Measurements from ENCODE around the gene GOPC.

The GOPC gene

GRCh38 chr6:117595099-117595923, 7.0 kb downstream of the GOPC start:
- no peak for DNase-seq

DNA sequence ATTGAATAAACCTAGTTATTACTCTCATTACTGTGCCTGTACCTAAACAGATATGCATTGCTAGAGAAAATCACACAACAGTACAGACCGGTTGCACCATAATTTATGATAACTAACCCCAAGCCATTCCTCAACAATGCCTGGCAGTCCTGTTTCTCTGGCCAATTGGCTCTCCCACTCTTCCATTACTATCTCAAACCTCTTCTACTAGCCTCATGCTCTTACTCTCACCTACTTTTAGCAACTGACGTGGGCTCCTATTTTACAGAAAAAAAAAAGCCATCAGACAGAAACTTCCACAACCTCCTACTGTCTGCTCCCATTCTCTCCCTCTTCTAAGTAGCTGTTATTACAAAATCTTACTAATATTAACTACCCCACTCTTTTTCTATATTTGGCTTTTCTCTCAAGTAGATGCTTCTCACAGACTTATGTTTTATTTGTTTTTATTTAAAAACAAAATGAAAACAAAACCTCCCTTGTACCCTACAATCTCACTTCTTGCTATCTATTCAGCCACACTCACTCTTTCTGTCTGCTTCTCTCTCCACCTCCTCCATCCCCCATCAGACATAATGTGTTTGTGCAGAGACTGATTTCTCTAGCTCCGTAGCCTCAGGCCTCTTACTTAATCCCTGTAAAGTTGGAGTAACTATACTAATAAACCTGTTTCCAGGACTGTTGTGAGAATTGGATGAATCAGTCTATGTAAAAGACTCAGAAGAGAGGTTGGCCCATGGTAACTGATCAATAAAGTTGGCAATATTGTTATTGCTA, 9.1 kb downstream of the GOPC start:
- no peak for DNase-seq

DNA sequence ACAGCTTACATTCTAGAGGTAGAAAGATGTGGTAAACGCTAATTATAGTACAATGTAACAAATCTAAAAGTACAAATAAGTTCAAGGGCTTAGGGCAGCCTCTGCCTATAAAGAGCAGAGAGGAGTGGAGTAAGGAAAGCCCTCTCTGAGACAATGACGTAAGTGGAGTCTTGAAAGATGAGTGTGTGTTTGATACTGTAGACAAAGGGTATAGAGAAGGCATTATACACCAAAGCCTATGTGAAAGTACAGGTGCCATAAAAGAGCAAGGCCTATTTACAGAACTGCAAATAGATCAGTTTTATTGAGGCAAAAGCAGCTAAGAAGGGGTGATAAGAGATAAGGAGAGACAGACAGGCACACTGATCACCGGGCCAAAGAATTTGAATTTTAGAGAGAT, 10.9 kb downstream of the GOPC start:
- DNase-seq = no peak

GRCh38 chr6:117590447-117590846, 11.9 kb downstream of the GOPC start:
- DNase-seq = no peak

GRCh38 chr6:117585647-117586046, 16.7 kb downstream of the GOPC start:
- DNase-seq = no peak

DNA sequence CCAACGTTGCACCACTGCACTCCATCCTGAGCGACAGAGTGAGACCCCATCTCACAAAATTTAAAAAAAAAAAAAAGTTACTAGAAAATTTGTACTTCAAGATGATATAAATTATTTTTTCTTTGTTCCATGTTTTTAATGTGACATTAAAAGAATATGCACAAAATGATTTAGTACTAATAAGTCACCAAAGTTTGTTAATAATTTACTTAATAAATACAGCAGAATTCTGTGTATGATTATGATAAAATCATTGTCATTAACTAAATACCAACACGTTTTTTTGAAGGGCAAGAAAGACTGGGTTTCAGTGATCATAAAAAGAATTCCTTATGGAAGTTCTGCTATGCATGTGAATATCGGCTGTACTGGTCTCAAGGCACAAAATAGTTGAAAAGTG, 28.1 kb downstream of the GOPC start:
- no peak for DNase-seq

GRCh38 chr6:117573006-117573680, 29.2 kb downstream of the GOPC start:
- DNase-seq = no peak

- no peak for DNase-seq
Observed at GRCh38 chr6:117568831-117569410, 33.4 kb downstream of the GOPC start.

GRCh38 chr6:117568247-117568646, 34.1 kb downstream of the GOPC start:
- DNase-seq = no peak

DNA sequence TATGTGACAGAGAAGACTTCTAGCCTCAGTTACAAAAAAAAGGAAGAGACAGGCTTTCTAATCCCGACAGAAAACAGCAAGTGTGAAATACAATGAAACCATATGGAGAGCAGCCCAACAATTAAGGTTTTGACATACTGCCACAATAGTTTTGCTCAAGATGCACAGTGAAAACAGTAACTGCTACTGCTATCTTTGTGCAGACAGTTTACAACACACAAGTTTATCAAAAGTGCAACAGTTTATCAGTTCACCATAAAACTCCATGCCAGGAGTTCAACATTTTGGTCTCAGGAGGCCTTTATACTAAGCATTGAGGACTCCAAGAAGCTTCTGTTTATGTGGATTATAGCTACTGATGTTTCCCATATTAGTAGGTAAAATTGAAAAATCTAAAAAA, 37.6 kb downstream of the GOPC start:
- no peak for DNase-seq

DNA sequence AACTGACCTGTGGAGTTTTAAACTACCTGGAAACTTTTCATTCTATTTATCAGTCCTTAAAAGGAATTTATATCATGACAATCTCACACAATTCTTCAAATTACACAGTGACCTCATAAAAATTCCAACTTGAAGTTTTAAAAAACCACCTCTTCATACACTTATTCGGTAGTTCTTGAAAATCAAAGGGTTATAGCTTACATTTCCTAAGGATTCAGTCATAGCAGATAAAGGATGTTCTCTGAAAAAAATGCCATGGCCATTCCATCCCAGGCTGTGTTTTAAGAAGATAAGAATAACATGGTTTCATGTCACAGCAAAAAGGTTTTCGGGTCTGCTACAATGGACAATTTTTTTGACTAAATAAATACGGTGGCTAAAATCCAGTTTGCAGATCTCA, 41.2 kb downstream of the GOPC start:
- DNase-seq = no peak

DNA sequence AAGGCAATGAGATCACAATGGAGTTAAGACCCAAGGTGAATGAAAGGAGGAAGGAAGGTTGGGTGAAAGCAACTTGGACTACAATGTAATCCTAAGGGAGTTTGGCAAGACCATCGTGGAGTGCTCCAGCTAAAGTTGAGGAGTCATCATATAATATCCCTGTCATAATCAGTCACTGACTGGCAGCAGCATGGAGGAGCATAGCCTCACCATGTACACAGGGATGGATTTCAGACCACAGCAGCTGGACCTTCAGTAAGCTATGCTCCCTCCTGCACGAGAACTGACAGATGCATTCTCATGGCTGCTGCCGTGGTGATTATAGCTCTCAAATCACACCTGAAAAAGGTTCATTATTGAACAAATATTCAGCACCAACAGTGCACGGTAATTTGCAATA, 43.0 kb downstream of the GOPC start:
- DNase-seq = no peak

DNA sequence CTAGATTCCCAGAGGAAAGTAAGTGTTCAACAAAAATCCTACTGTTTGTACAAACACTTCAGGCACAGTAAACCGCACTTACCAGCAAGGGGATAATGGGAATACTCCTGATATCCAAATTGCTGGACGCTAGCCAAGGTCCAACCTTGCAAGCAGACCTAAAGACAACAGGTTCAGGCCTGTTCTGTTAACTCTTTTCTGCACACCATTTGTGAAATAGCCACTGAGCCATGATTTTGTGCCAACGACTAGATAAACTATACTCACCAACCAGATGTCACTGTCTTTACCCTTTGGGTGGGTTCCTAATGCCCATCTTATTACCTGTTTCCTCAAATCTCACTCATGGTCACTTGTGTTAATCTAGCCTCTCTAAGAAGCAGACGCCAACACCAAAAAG, 43.5 kb downstream of the GOPC start:
- no peak for DNase-seq

- DNase-seq = no peak
Observed at GRCh38 chr6:117557951-117558350, 44.4 kb downstream of the GOPC start.

GRCh38 chr6:117555882-117556498, 46.3 kb downstream of the GOPC start:
- peak; percentile 66 for DNase-seq

DNA sequence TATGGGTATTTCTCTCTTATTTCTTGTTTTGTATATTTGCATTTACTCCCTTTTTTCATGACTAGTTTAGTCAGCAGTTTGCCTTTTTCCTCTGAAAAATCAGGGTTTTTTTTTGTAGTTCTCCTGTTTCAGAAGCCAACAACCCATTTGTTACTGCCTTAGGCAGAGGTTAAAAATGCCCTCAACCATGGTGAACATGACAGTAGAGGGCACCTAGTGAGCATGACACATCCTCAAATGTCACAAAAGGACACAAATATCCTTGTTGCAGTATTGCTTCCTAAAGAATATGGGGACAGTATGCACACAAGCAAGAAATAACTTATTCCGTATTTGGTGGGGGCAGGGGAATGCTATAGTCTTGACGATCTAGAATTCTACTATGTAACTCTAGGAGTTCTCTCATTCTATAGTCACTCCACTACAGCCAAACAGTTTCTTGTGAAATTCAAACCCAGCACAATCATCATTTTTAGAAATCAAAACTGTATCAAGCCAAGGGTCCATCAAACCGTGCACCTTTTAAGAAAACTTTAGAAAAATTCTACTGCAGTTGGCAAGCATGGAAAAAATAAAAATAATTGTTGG, 47.0 kb downstream of the GOPC start:
- no peak for DNase-seq

- DNase-seq = no peak
Observed at GRCh38 chr6:117553142-117553541, 49.2 kb downstream of the GOPC start.

DNA sequence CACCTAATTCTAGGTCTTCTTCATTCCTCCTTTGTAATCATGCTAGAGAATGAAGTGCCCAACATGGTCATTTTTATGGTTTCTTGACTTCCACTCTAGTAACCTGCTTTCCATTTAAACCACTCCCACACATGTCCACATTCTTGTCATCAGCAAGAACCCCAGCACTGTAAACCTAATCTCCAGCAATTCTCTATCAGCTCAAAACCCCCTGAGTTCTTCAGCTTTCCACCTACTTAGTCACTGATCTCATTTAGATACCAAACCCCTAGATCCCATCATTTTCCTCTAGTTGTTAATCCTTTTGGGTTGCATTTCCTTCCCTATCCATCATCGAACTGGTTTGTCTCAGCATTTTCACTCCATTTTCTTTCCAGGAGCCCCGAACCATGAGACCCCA, 49.7 kb downstream of the GOPC start:
- no peak for DNase-seq

- no peak for DNase-seq
Observed at GRCh38 chr6:117550618-117551242, 51.6 kb downstream of the GOPC start.

- no peak for DNase-seq
Observed at GRCh38 chr6:117550078-117550600, 52.2 kb downstream of the GOPC start.

DNA sequence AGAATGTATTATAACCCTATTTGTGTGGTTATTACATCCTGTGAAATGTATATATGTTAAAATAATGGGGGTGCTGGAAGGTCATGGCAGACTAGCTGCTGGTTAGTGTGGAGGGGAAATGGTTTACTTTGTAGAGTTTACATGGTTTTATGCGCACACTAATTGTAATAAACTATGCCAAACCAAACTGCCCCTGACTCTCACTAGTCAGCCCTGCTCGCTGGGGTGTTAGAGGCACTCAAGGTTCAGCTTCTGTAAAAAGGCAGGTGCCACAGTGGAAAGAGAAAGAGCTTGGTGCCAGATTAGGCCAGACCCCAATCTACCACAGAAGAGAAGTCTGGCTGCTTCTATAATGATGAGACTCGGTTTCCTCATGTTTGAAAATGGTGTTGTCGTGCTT, 52.7 kb downstream of the GOPC start:
- DNase-seq = no peak

DNA sequence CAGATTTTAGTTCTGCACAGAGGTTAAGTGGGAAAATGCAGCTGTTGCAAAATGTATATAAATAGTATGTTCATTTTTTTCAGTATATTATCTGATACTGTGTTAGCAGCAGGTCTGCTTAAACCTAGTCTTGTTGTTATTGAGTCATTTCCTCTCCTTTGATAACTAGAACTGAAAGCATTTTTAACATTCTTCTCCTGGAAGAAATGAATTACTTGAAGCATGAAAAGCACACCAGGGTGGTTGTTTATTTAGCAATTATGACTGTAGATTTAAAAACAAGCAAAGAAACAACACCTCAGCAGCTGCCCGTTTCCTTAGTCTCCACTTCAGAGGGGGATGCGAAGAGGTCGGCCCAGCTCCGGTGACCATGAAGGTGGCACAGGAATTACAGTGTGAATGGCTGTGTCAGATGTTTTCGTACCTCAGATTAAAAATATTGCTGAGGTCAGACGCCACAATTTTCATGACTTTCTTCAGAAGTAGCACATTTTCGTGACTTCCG, 53.5 kb downstream of the GOPC start:
- DNase-seq = peak; percentile 5

Data from activated CD4-positive, alpha-beta T cell treated with anti-CD3 and anti-CD28 coated beads, Interleukin-2, amount 50 U/mL, for 1 hour (primary cell).